Measurements from ENCODE around the gene L1CAM. TPM values are rescaled to one million over a fixed set of nuclear protein-coding genes. Genes with fewer than 3 reads are reported as not detected.

The L1CAM gene, protein sequence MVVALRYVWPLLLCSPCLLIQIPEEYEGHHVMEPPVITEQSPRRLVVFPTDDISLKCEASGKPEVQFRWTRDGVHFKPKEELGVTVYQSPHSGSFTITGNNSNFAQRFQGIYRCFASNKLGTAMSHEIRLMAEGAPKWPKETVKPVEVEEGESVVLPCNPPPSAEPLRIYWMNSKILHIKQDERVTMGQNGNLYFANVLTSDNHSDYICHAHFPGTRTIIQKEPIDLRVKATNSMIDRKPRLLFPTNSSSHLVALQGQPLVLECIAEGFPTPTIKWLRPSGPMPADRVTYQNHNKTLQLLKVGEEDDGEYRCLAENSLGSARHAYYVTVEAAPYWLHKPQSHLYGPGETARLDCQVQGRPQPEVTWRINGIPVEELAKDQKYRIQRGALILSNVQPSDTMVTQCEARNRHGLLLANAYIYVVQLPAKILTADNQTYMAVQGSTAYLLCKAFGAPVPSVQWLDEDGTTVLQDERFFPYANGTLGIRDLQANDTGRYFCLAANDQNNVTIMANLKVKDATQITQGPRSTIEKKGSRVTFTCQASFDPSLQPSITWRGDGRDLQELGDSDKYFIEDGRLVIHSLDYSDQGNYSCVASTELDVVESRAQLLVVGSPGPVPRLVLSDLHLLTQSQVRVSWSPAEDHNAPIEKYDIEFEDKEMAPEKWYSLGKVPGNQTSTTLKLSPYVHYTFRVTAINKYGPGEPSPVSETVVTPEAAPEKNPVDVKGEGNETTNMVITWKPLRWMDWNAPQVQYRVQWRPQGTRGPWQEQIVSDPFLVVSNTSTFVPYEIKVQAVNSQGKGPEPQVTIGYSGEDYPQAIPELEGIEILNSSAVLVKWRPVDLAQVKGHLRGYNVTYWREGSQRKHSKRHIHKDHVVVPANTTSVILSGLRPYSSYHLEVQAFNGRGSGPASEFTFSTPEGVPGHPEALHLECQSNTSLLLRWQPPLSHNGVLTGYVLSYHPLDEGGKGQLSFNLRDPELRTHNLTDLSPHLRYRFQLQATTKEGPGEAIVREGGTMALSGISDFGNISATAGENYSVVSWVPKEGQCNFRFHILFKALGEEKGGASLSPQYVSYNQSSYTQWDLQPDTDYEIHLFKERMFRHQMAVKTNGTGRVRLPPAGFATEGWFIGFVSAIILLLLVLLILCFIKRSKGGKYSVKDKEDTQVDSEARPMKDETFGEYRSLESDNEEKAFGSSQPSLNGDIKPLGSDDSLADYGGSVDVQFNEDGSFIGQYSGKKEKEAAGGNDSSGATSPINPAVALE
- 17.7 and 21.8 TPM in 2 replicates for polyA plus RNA-seq (2013)

DNA sequence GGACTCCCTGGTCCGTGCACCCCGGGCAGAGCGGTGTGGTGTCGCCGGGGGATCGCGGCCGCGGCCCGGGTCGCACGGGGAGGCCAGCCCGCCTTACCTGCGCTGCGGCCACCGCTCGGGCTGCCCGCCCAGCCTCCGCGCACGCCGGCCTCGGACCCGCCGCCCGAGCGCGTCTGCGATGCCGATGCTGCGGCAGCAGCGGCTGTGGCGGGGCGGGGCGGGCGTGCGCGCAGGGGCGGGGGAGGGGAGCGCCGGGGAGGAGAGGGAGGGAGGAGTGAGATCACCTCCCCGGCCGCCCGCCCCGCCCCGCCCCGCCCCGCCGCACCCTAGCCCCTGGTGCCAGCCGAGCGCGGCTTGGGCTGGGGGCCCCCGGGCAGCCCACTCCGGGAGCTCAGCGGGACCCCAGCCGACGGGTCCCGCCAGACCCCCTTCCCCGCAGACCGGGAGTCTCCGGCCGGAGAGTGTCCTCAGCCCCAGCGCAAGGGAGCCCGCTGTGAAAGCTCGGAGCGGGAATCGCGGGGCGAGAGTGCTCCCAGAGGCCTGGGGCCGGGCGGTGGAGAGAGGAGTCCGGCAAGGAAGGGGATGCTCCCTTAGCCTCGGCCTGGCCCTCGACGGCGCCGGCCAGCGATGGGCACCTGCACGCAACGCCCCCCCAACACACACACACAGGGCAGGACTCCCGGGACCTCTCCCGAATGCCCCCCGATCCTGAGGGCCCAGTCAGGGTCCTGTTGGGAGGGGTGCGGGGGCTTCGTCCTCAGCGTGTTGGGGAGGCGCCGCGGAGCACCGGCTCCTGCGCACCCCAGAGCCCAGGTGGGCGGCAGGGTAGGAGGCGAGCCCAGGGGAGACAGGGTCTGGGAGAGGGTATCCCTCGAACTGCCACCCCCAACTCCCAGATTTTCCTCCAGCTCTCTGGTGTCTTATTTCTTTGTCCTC lies at the start of gene L1CAM:
Gene L1CAM (minus strand): TSS at position 206 of the 936 bp plus-strand sequence. CDS start 10,337 bp downstream, outside the sequence.
- peak within 1 kb of the TSS; percentile 1 for H3K4ac ChIP-seq (ENCODE audit: low read depth, low read length)
- peak within 1 kb of the TSS; percentile 72 for H4K91ac ChIP-seq (ENCODE audit: low read depth, low read length)
- no peak within 1 kb of the TSS for H2BK5ac ChIP-seq (ENCODE audit: low read depth, low read length, poor library complexity)
- no CpG with 5 or more reads among the region's 94 CpGs for WGBS (ENCODE audit: extremely low coverage, insufficient coverage, insufficient read length)
- no peaks in the 10 kb centered on the region for H3K79me2 ChIP-seq (ENCODE audit: control insufficient read depth, insufficient read depth, low read length, poor library complexity)
- peak within 1 kb of the TSS; percentile 28 for H3K14ac ChIP-seq (ENCODE audit: low read length)
- no peak within 1 kb of the TSS for H4K12ac ChIP-seq (ENCODE audit: low read depth, low read length)
- peak within 1 kb of the TSS; percentile 68 for H3K4me3 ChIP-seq (ENCODE audit: low read depth, low read length)
- peak within 1 kb of the TSS; percentile 15 for H2AK5ac ChIP-seq (ENCODE audit: low read length)
- peak within 1 kb of the TSS; percentile 53 for H4K8ac ChIP-seq (ENCODE audit: low read depth, low read length)
- H3K27me3 ChIP-seq (ENCODE audit: insufficient read depth, low read length), result no peaks in the 10 kb centered on the region
- H3K23ac ChIP-seq (ENCODE audit: low read length), result no peak within 1 kb of the TSS
- H3K36me3 ChIP-seq (ENCODE audit: control insufficient read depth in 1 of 2, insufficient read depth in 2 of 2, low read length in 2 of 2), result no peaks in the 10 kb centered on the region
- H2BK12ac ChIP-seq (ENCODE audit: low read length), result peak within 1 kb of the TSS; percentile 10
- H3K4me2 ChIP-seq (ENCODE audit: low read length), result peak within 1 kb of the TSS; percentile 59
- H3K4me1 ChIP-seq (ENCODE audit: control insufficient read depth in 1 of 2, insufficient read depth in 2 of 2, low read length in 2 of 2), result peaks cover 15 to 33% of the 10 kb centered on the region in 2 experiments
- peak within 1 kb of the TSS; percentile 45 for H3K27ac ChIP-seq (ENCODE audit: low read depth, low read length)
- peak; percentile 1 to 20 for DNase-seq
- H3K9me3 ChIP-seq (ENCODE audit: insufficient read depth, low read depth, low read length), result no peaks in the 10 kb centered on the region
- no peak within 1 kb of the TSS for H2AFZ ChIP-seq (ENCODE audit: insufficient read depth, low read length, poor library complexity)
- peaks cover 9% of the 10 kb centered on the region for H3K79me1 ChIP-seq (ENCODE audit: low read length)
- peak within 1 kb of the TSS; percentile 88 for H2BK120ac ChIP-seq (ENCODE audit: insufficient read depth, low read length, poor library complexity)
- H3K9ac ChIP-seq (ENCODE audit: low read length), result no peak within 1 kb of the TSS
- H3K18ac ChIP-seq (ENCODE audit: low read length), result peak within 1 kb of the TSS; percentile 40

DNA sequence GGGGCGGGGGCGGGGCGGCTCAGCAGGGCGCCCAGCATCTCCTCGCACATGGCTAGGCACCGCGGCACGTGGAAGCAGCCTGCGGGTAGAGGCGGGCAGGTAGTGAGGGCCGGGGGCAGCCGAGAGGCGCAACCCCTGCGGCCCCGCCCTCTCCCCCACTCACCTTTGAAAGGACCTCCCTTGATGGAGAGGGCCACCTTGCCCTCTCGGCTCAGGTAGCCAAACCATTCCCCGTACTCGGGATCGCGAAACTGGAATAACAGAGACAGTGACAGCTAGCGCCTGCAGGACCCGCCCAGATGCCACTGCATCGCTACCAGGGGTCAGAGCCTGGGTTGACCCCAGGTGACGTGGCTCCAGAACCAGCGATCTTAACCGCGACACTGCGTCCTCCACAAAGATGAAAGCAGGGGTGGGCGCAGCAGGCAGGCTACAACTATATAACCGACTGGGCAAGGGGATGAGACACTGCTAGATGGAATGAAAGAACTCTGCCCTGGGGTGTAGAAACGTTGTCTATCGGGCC lies 49.4 kb upstream of the L1CAM start:
- peak overlapping the region; percentile 32 for H4K91ac ChIP-seq (ENCODE audit: low read depth, low read length)
- no peaks in the 10 kb centered on the region for H3K9me3 ChIP-seq (ENCODE audit: insufficient read depth, low read depth, low read length)
- peak overlapping the region; percentile 68 for H3K4me3 ChIP-seq (ENCODE audit: low read depth, low read length)
- no peak overlapping the region for H3K14ac ChIP-seq (ENCODE audit: low read length)
- H3K27ac ChIP-seq (ENCODE audit: low read depth, low read length), result no peak overlapping the region
- H2BK5ac ChIP-seq (ENCODE audit: low read depth, low read length, poor library complexity), result peak overlapping the region; percentile 10
- no peak overlapping the region for H2AK5ac ChIP-seq (ENCODE audit: low read length)
- no peak overlapping the region for H3K4ac ChIP-seq (ENCODE audit: low read depth, low read length)
- H3K36me3 ChIP-seq (ENCODE audit: control insufficient read depth in 1 of 2, insufficient read depth in 2 of 2, low read length in 2 of 2), result peaks cover 25% of the 10 kb centered on the region in 2 experiments
- H3K4me2 ChIP-seq (ENCODE audit: low read length), result peak overlapping the region; percentile 71
- peaks cover 10% of the 10 kb centered on the region for H3K79me2 ChIP-seq (ENCODE audit: control insufficient read depth, insufficient read depth, low read length, poor library complexity)
- H3K4me1 ChIP-seq (ENCODE audit: control insufficient read depth in 1 of 2, insufficient read depth in 2 of 2, low read length in 2 of 2), result peaks cover 11% of the 10 kb centered on the region in 2 experiments
- no peak overlapping the region for H3K18ac ChIP-seq (ENCODE audit: low read length)
- H2BK120ac ChIP-seq (ENCODE audit: insufficient read depth, low read length, poor library complexity), result no peak overlapping the region
- WGBS (ENCODE audit: extremely low coverage, insufficient coverage, insufficient read length), result no CpG with 5 or more reads among the region's 32 CpGs
- no peak overlapping the region for H3K9ac ChIP-seq (ENCODE audit: low read length)
- no peak overlapping the region for H2AFZ ChIP-seq (ENCODE audit: insufficient read depth, low read length, poor library complexity)
- H3K27me3 ChIP-seq (ENCODE audit: insufficient read depth, low read length), result no peaks in the 10 kb centered on the region
- no peak overlapping the region for H3K23ac ChIP-seq (ENCODE audit: low read length)
- no peak overlapping the region for H2BK12ac ChIP-seq (ENCODE audit: low read length)
- H4K8ac ChIP-seq (ENCODE audit: low read depth, low read length), result peak overlapping the region; percentile 60
- peaks cover 5% of the 10 kb centered on the region for H3K79me1 ChIP-seq (ENCODE audit: low read length)
- no peak overlapping the region for H4K12ac ChIP-seq (ENCODE audit: low read depth, low read length)
- DNase-seq, result peak; percentile 63 to 82

DNA sequence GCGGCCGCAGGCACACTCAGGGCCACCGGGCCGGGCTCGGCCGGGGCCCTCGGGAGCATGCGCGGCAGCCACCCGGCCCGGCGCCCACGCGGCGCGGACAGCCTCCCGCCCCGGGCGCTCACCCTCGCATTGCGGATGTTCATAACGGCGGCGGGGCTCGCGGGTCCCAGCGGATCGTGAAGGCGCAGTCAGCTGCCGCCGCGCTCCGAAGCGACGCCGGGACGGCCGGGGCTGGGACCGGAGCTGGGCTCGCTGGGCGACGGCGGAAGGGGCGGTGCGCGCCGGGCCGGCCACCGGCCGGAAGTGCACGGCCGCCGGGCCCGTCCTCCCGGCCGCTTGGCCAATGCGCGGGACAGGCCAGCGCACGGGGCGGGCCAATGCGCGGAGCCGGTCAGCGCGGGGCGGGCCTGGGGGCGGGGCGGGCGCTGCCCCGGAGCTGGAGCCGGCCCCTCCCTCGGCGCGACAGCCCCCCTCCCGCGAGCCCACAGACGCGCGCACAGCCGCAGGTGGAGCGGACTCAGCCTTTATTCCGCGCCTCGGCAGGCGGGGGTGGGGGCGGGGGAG lies 48.9 kb upstream of the L1CAM start, which contains the start of gene NAA10:
Gene NAA10 (minus strand): TSS at position 276 of the 564 bp plus-strand sequence. CDS start 133 bp downstream, at position 143.
- Histone ChIP-seq H2AFZ (ENCODE audit: insufficient read depth, low read length, poor library complexity) (peak within 1 kb of the TSS; percentile 78), H3K27ac (ENCODE audit: low read depth, low read length) (peak within 1 kb of the TSS; percentile 58), H4K91ac (ENCODE audit: low read depth, low read length) (peak within 1 kb of the TSS; percentile 52), H3K9me3 (ENCODE audit: insufficient read depth, low read depth, low read length) (no peaks in the 10 kb centered on the region), H3K23ac (ENCODE audit: low read length) (no peak within 1 kb of the TSS), H3K14ac (ENCODE audit: low read length) (peak within 1 kb of the TSS; percentile 95), H4K8ac (ENCODE audit: low read depth, low read length) (peak within 1 kb of the TSS; percentile 87), H2AK5ac (ENCODE audit: low read length) (peak within 1 kb of the TSS; percentile 86), H3K4me1 (ENCODE audit: control insufficient read depth in 1 of 2, insufficient read depth in 2 of 2, low read length in 2 of 2) (peaks cover 6 to 7% of the 10 kb centered on the region in 2 experiments), H3K4ac (ENCODE audit: low read depth, low read length) (peak within 1 kb of the TSS; percentile 96), H4K12ac (ENCODE audit: low read depth, low read length) (peak within 1 kb of the TSS; percentile 77), H3K36me3 (ENCODE audit: control insufficient read depth in 1 of 2, insufficient read depth in 2 of 2, low read length in 2 of 2) (peaks cover 29 to 30% of the 10 kb centered on the region in 2 experiments), H3K18ac (ENCODE audit: low read length) (peak within 1 kb of the TSS; percentile 90), H3K27me3 (ENCODE audit: insufficient read depth, low read length) (no peaks in the 10 kb centered on the region), H3K4me3 (ENCODE audit: low read depth, low read length) (peak within 1 kb of the TSS; percentile 89), H2BK120ac (ENCODE audit: insufficient read depth, low read length, poor library complexity) (peak within 1 kb of the TSS; percentile 17), H3K9ac (ENCODE audit: low read length) (peak within 1 kb of the TSS; percentile 94), H3K4me2 (ENCODE audit: low read length) (peak within 1 kb of the TSS; percentile 83), H2BK5ac (ENCODE audit: low read depth, low read length, poor library complexity) (peak within 1 kb of the TSS; percentile 52), H3K79me2 (ENCODE audit: control insufficient read depth, insufficient read depth, low read length, poor library complexity) (peaks cover 10% of the 10 kb centered on the region), H2BK12ac (ENCODE audit: low read length) (no peak within 1 kb of the TSS), H3K79me1 (ENCODE audit: low read length) (peaks cover 5% of the 10 kb centered on the region)
- peak; percentile 64 to 87 for DNase-seq
- no CpG with 5 or more reads among the region's 87 CpGs for WGBS (ENCODE audit: extremely low coverage, insufficient coverage, insufficient read length)

All from trophoblast cell (in vitro differentiated cells and primary cell).